ENCODE results near the gene MVB12B.
"Not testable (repeated sequence)": the region's sequence is repeated elsewhere in the genome, so short reads cannot be mapped to it uniquely, and the experiment has no call there.

Gene MVB12B

GRCh38 chr9:126474206-126474765 lies 147.7 kb downstream of the MVB12B start:
- peak; percentile 72 for DNase-seq (ENCODE audit: low read depth)

- peak; percentile 88 for DNase-seq (ENCODE audit: low read depth)
Observed at GRCh38 chr9:126474786-126475485, 148.3 kb downstream of the MVB12B start.

- no peak for DNase-seq (ENCODE audit: low read depth)
Observed at GRCh38 chr9:126475933-126476555, 149.4 kb downstream of the MVB12B start.

- DNase-seq (ENCODE audit: low read depth), result not testable (repeated sequence)
Observed at GRCh38 chr9:126477432-126477831, 150.8 kb downstream of the MVB12B start.

GRCh38 chr9:126478216-126478981 lies 151.8 kb downstream of the MVB12B start:
- no peak for DNase-seq (ENCODE audit: low read depth)

GRCh38 chr9:126479515-126479914 lies 152.9 kb downstream of the MVB12B start:
- no peak for DNase-seq (ENCODE audit: low read depth)

GRCh38 chr9:126480813-126481212 lies 154.2 kb downstream of the MVB12B start:
- no peak for DNase-seq (ENCODE audit: low read depth)

GRCh38 chr9:126481862-126482261 lies 155.2 kb downstream of the MVB12B start:
- no peak for DNase-seq (ENCODE audit: low read depth)

- peak; percentile 50 for DNase-seq (ENCODE audit: low read depth)
Observed at GRCh38 chr9:126482361-126483044, 155.9 kb downstream of the MVB12B start.

- no peak for DNase-seq (ENCODE audit: low read depth)
Observed at GRCh38 chr9:126483468-126484073, 156.9 kb downstream of the MVB12B start.

GRCh38 chr9:126485662-126486061 lies 159.0 kb downstream of the MVB12B start:
- no peak for DNase-seq (ENCODE audit: low read depth)

GRCh38 chr9:126486276-126486675 lies 159.6 kb downstream of the MVB12B start:
- no peak for DNase-seq (ENCODE audit: low read depth)

- DNase-seq (ENCODE audit: low read depth), result no peak
Observed at GRCh38 chr9:126487856-126488255, 161.2 kb downstream of the MVB12B start.

- DNase-seq (ENCODE audit: low read depth), result no peak
Observed at GRCh38 chr9:126488310-126488709, 161.7 kb downstream of the MVB12B start.

GRCh38 chr9:126488881-126489404 lies 162.3 kb downstream of the MVB12B start:
- no peak for DNase-seq (ENCODE audit: low read depth)

- DNase-seq (ENCODE audit: low read depth), result no peak
Observed at GRCh38 chr9:126489581-126490213, 163.1 kb downstream of the MVB12B start.

- no peak for DNase-seq (ENCODE audit: low read depth)
Observed at GRCh38 chr9:126490214-126490631, 163.6 kb downstream of the MVB12B start.

GRCh38 chr9:126490871-126491567 lies 164.4 kb downstream of the MVB12B start:
- peak; percentile 50 for DNase-seq (ENCODE audit: low read depth)

- DNase-seq (ENCODE audit: low read depth), result no peak
Observed at GRCh38 chr9:126491568-126491879, 164.9 kb downstream of the MVB12B start.

- no peak for DNase-seq (ENCODE audit: low read depth)
Observed at GRCh38 chr9:126491949-126492348, 165.3 kb downstream of the MVB12B start.

All from amniotic epithelial cell (primary cell).